ENCODE data around the gene POLR2H. TPM values are rescaled to one million over a fixed set of nuclear protein-coding genes. Genes with fewer than 3 reads are reported as not detected.

Gene POLR2H
- total and polyA plus RNA-seq, 10 of the 15 experiments (the other 5 are each of a cell fraction or from before 2014, with no cell fraction given) = 74.2 to 357 (median 143) TPM

GRCh38 chr3:184373422-184373821 lies 11.9 kb downstream of the POLR2H start (continued):
- no peak for TF ChIP-seq CTCF (IDR thresholded peaks at IDR 0.05 in 2 of 3, conservative IDR thresholded peaks at IDR 0.05 in 1 of 3; ENCODE audit: control insufficient read depth in 2 of 3, extremely low read depth in 1 of 3, insufficient read depth in 1 of 3, low read depth in 3 of 3, low read length in 3 of 3)

- no TSS peak for BruUV-seq (replicated peaks)
Measured at GRCh38 chr3:184375747-184376461, 14.4 kb downstream of the POLR2H start.

More at GRCh38 chr3:184375747-184376461, 14.4 kb downstream of the POLR2H start:
- no peaks in the 10 kb centered on the region for H3K36me3 ChIP-seq (ENCODE audit: control insufficient read depth in 2 of 2, insufficient read depth in 2 of 2, low read length in 1 of 2)
- no peak for ATAC-seq
- H3K27me3 ChIP-seq (replicated peaks in 1 of 2; ENCODE audit: control insufficient read depth in 2 of 2, insufficient read depth in 2 of 2, low read length in 1 of 2) = peaks cover 3 to 11% of the 10 kb centered on the region in 2 experiments
- CTCF ChIA-PET = interaction anchor here (1.2 to 2.1 kb wide), 3 partner anchors 165 to 403 kb away, joined by 3 to 6 read pairs (median 4); no protein-coding TSS in a partner anchor
- no peaks in the 10 kb centered on the region for H4K20me1 ChIP-seq (ENCODE audit: control insufficient read depth, insufficient read depth)
- no peak overlapping the region for H2AFZ ChIP-seq (ENCODE audit: control insufficient read depth, low read depth, low read length)
- H3K4me3 ChIP-seq = no peak overlapping the region
- no peak for TF ChIP-seq ZNF24 (IDR thresholded peaks at IDR 0.05)
- TF ChIP-seq TBL1XR1 (IDR thresholded peaks at IDR 0.05; ENCODE audit: low read depth, low read length) = no peak
- no peak for TF ChIP-seq CHD1 (IDR thresholded peaks at IDR 0.05; ENCODE audit: low read depth, low read length)
- TF ChIP-seq SMAD1 (IDR thresholded peaks at IDR 0.05; ENCODE audit: low read depth, partially characterized antibody) = no peak
- TF ChIP-seq SREBF1 (IDR thresholded peaks at IDR 0.05; ENCODE audit: low read length) = no peak
- no peak for TF ChIP-seq PAX8 (IDR thresholded peaks at IDR 0.05)
- no peak for TF ChIP-seq BMI1 (IDR thresholded peaks at IDR 0.05; ENCODE audit: borderline replicate concordance)
- no peak for TF ChIP-seq ZSCAN29 (IDR thresholded peaks at IDR 0.05)
- no peak overlapping the region for H3K4me2 ChIP-seq (ENCODE audit: control insufficient read depth, insufficient read depth)
- in situ Hi-C loops (cut with MboI) = no loop called here
- RAD21 ChIA-PET (ENCODE audit: unreplicated experiment) = no interaction called here
- DNase-seq (ENCODE audit: low read depth, low spot score) = no peak
- H3K9ac ChIP-seq (ENCODE audit: control insufficient read depth, insufficient read depth, low read length) = no peak overlapping the region
- H3K4me1 ChIP-seq (ENCODE audit: control insufficient read depth, insufficient read depth, low read length) = no peaks in the 10 kb centered on the region
- no peaks in the 10 kb centered on the region for H3K9me3 ChIP-seq (replicated peaks; ENCODE audit: control insufficient read depth, insufficient read depth, low read length)
- POLR2A ChIA-PET = no interaction called here
- no peaks in the 10 kb centered on the region for H3K79me2 ChIP-seq (ENCODE audit: control insufficient read depth, insufficient read depth, low read length)
- 34% methylated on average over 12 of the region's 12 CpGs for WGBS (ENCODE audit: insufficient coverage, insufficient replicate concordance, low lambda C conversion rate, missing lambda C conversion rate)
- SMC1A ChIA-PET (ENCODE audit: uncharacterized antibody, unreplicated experiment) = no interaction called here
- intact Hi-C loops (cut with micrococcal nuclease; ENCODE audit: unreplicated experiment) = no loop called here
- no peak for FAIRE-seq
- no peak overlapping the region for H3K27ac ChIP-seq (ENCODE audit: control insufficient read depth, insufficient read depth)

Measured in GM12878 (cell line).